Common myeloid progenitor, CD34-positive (primary cell): Measurements from ENCODE around the gene CRELD2.

Source experiments
- CTCF ChIA-PET: fragments of 350-600 bp; sonication (Branson Sonifier 250); formaldehyde crosslinking; loops from one replicate; lab custom pipeline; 2021; ENCODE audit warnings: antibody characterized with exemption; lab: Charles Lee
- POLR2A ChIA-PET: fragments of 350-600 bp; sonication (Branson Sonifier 250); formaldehyde crosslinking; loops from one replicate; lab custom pipeline; 2021; ENCODE audit warnings: antibody characterized with exemption; lab: Charles Lee
- DNase-seq, 3 donors: peaks; one replicate each; pipeline versions ENCODE4 v3.0.0 to v3.0.0-alpha.2; 2013
- H3K27ac ChIP-seq, 2 experiments: 1 replicate in 1 of 2; 2 replicates in 1 of 2; pipeline ENCODE4 v1.7.0; 2013; ENCODE audit warnings: inconsistent platforms in 2 of 2, low read length in 2 of 2, mild to moderate bottlenecking in 2 of 2, low read depth in 1 of 2, moderate library complexity in 1 of 2; ENCODE audit not compliant: severe bottlenecking in 2 of 2, insufficient read depth in 1 of 2, poor library complexity in 1 of 2
- H3K27me3 ChIP-seq, 5 experiments: replicated peaks in 2 of 5; 1 replicate in 3 of 5; 2 replicates in 2 of 5; pipeline versions ENCODE4 v1.6.1 to v1.7.0; 2013; ENCODE audit warnings: low read length in 4 of 5, mild to moderate bottlenecking in 2 of 5, moderate library complexity in 2 of 5, inconsistent platforms in 1 of 5; ENCODE audit not compliant: insufficient read depth in 5 of 5, control insufficient read depth in 4 of 5
- H3K36me3 ChIP-seq, 4 experiments: 1 replicate in 2 of 4; 2 replicates in 2 of 4; pipeline versions ENCODE4 v1.6.1 to v1.7.0; 2013; ENCODE audit warnings: low read length in 3 of 4, control low read depth in 1 of 4, mild to moderate bottlenecking in 1 of 4; ENCODE audit not compliant: control insufficient read depth in 4 of 4, insufficient read depth in 4 of 4
- H3K4me1 ChIP-seq, 4 experiments: 1 replicate in 3 of 4; 2 replicates in 1 of 4; pipeline versions ENCODE4 v1.6.1 to v1.7.1; 2013; ENCODE audit warnings: low read length in 3 of 4, mild to moderate bottlenecking in 3 of 4, control low read depth in 1 of 4, inconsistent platforms in 1 of 4, moderate library complexity in 1 of 4; ENCODE audit not compliant: control insufficient read depth in 4 of 4, insufficient read depth in 4 of 4; ENCODE audit errors: control extremely low read depth in 1 of 4
- H3K4me3 ChIP-seq, 7 experiments: 1 replicate in 4 of 7; 2 replicates in 3 of 7; pipeline versions ENCODE4 v1.5.1 to v1.7.0; 2013; ENCODE audit warnings: mild to moderate bottlenecking in 7 of 7, low read length in 6 of 7, moderate library complexity in 6 of 7, inconsistent platforms in 2 of 7, low read depth in 2 of 7, control low read depth in 1 of 7; ENCODE audit not compliant: insufficient read depth in 4 of 7, control insufficient read depth in 1 of 7; ENCODE audit errors: extremely low read depth in 1 of 7
- H3K9me3 ChIP-seq, 5 experiments: 1 replicate in 4 of 5; 2 replicates in 1 of 5; pipeline versions ENCODE4 v1.6.1 to v1.7.1; 2013; ENCODE audit warnings: low read length in 4 of 5, mild to moderate bottlenecking in 2 of 5, inconsistent platforms in 1 of 5, low read depth in 1 of 5, moderate library complexity in 1 of 5; ENCODE audit not compliant: control insufficient read depth in 4 of 5, insufficient read depth in 2 of 5; ENCODE audit errors: control extremely low read depth in 1 of 5
- WGBS: methylation state at CpG from one replicate; pipeline ENCODE4 v1.1.5; 2013; ENCODE audit not compliant: insufficient coverage; 5-methylcytosine and 5-hydroxymethylcytosine counted together

The CRELD2 gene

GRCh38 chr22:49886346-49887063 lies 31.9 kb upstream of the CRELD2 start:
- Histone ChIP-seq H3K4me1 (peaks cover 0 to 4% (median 0%) of the 10 kb centered on the region in 4 experiments), H3K4me3 (no peak overlapping the region), H3K27me3 (no peaks in the 10 kb centered on the region), H3K27ac (no peak overlapping the region), H3K36me3 (peaks cover 32 to 91% (median 73%) of the 10 kb centered on the region in 4 experiments), H3K9me3 (peaks cover 4 to 39% (median 24%) of the 10 kb centered on the region in 5 experiments)
- CTCF ChIA-PET = interaction anchor here (0.9 to 1.3 kb wide), 3 partner anchors 9 to 14 kb away, joined by 3 to 4 read pairs (median 3); no protein-coding TSS in a partner anchor
- POLR2A ChIA-PET = no interaction called here
- 98% methylated on average over 40 of the region's 41 CpGs for WGBS
- DNase-seq = no peak

GRCh38 chr22:49887064-49887451 lies 31.4 kb upstream of the CRELD2 start:
- 98% methylated on average over 10 of the region's 14 CpGs for WGBS
- no peak overlapping the region for H3K4me3 ChIP-seq
- H3K27ac ChIP-seq = no peak overlapping the region
- POLR2A ChIA-PET = interaction anchor here (0.6 kb wide), 1 partner anchor 501 kb away, joined by 3 read pairs; no protein-coding TSS in a partner anchor
- DNase-seq = no peak
- H3K9me3 ChIP-seq = peaks cover 4 to 41% (median 24%) of the 10 kb centered on the region in 5 experiments
- no peaks in the 10 kb centered on the region for H3K4me1 ChIP-seq
- peaks cover 34 to 93% (median 74%) of the 10 kb centered on the region in 4 experiments for H3K36me3 ChIP-seq
- CTCF ChIA-PET = interaction anchor here (0.7 to 1.2 kb wide), 3 partner anchors 10 to 27 kb away, joined by 3 read pairs; no protein-coding TSS in a partner anchor
- H3K27me3 ChIP-seq = no peaks in the 10 kb centered on the region

- H3K36me3 ChIP-seq = peaks cover 38 to 96% (median 73%) of the 10 kb centered on the region in 4 experiments
Measured at GRCh38 chr22:49887702-49888101, 30.7 kb upstream of the CRELD2 start.

GRCh38 chr22:49889071-49889470 lies 29.4 kb upstream of the CRELD2 start:
- no peaks in the 10 kb centered on the region for H3K4me1 ChIP-seq
- H3K27me3 ChIP-seq = no peaks in the 10 kb centered on the region
- WGBS = 95% methylated on average over 3 of the region's 5 CpGs
- ChIA-PET CTCF (interaction anchor here (0.7 to 1.2 kb wide), 2 partner anchors 11 to 12 kb away, joined by 3 read pairs; no protein-coding TSS in a partner anchor), POLR2A (no interaction called here)
- H3K9me3 ChIP-seq = peaks cover 9 to 54% (median 30%) of the 10 kb centered on the region in 5 experiments
- DNase-seq = no peak
- H3K36me3 ChIP-seq = peaks cover 38 to 91% (median 72%) of the 10 kb centered on the region in 4 experiments
- H3K4me3 ChIP-seq = no peak overlapping the region
- no peak overlapping the region for H3K27ac ChIP-seq

More at GRCh38 chr22:49887702-49888101, 30.7 kb upstream of the CRELD2 start:
- ChIA-PET POLR2A (interaction anchor here (0.6 kb wide), 1 partner anchor 501 kb away, joined by 3 read pairs; no protein-coding TSS in a partner anchor), CTCF (interaction anchor here (0.7 to 0.9 kb wide), 3 partner anchors 10 to 27 kb away, joined by 3 read pairs; no protein-coding TSS in a partner anchor)
- WGBS = 100% methylated on average over 4 of the region's 9 CpGs
- Histone ChIP-seq H3K4me1 (no peaks in the 10 kb centered on the region), H3K4me3 (no peak overlapping the region), H3K27ac (no peak overlapping the region), H3K9me3 (peaks cover 7 to 47% (median 27%) of the 10 kb centered on the region in 5 experiments), H3K27me3 (no peaks in the 10 kb centered on the region)
- DNase-seq = no peak

GRCh38 chr22:49892226-49892899 lies 26.1 kb upstream of the CRELD2 start:
- POLR2A ChIA-PET = no interaction called here
- Histone ChIP-seq H3K4me3 (no peak overlapping the region), H3K27ac (no peak overlapping the region), H3K4me1 (no peaks in the 10 kb centered on the region), H3K27me3 (no peaks in the 10 kb centered on the region), H3K36me3 (peaks cover 28 to 71% (median 48%) of the 10 kb centered on the region in 4 experiments), H3K9me3 (peaks cover 9 to 54% (median 25%) of the 10 kb centered on the region in 5 experiments)
- 100% methylated on average over 3 of the region's 4 CpGs for whole genome bisulfite sequencing
- CTCF ChIA-PET = interaction anchor here (1.1 to 1.6 kb wide), 2 partner anchors 15 to 22 kb away, joined by 3 to 5 read pairs; no protein-coding TSS in a partner anchor
- no peak for DNase-seq

- CTCF ChIA-PET = interaction anchor here (1.6 kb wide), 1 partner anchor 16 kb away, joined by 5 read pairs; no protein-coding TSS in a partner anchor
- H3K4me1 ChIP-seq = no peaks in the 10 kb centered on the region
- H3K27ac ChIP-seq = no peak overlapping the region
- POLR2A ChIA-PET = no interaction called here
- no peak for DNase-seq
- H3K4me3 ChIP-seq = no peak overlapping the region
- peaks cover 9 to 54% (median 22%) of the 10 kb centered on the region in 5 experiments for H3K9me3 ChIP-seq
- 75% methylated on average over 4 of the region's 4 CpGs for WGBS
- H3K36me3 ChIP-seq = peaks cover 25 to 67% (median 42%) of the 10 kb centered on the region in 4 experiments
- no peaks in the 10 kb centered on the region for H3K27me3 ChIP-seq
Measured at GRCh38 chr22:49893025-49893424, 25.4 kb upstream of the CRELD2 start.
